ENCODE results near the gene SPATS2L.

GRCh38 chr2:200330351-200331060 lies 24.0 kb downstream of the SPATS2L start:
- TF ChIP-seq POLR2AphosphoS5 (IDR thresholded peaks at IDR 0.05; ENCODE audit: low read depth, low read length) (no peak), POU2F2 (IDR thresholded peaks at IDR 0.05; ENCODE audit: low read depth, low read length) (no peak), POLR2A (IDR thresholded peaks at IDR 0.05; ENCODE audit: low read depth, low read length) (no peak), PAX5 (IDR thresholded peaks at IDR 0.05; ENCODE audit: insufficient read depth, low read length, severe bottlenecking) (no peak)

All from GM12891 (cell line).